Skin of body (tissue), 2 donors: Measurements from ENCODE around the gene PSMB7. TPM values are rescaled to one million over a fixed set of nuclear protein-coding genes. Genes with fewer than 3 reads are reported as not detected.

Experiments used
- DNase-seq: peaks from one replicate; lab custom pipeline; 2025; lab: John Stamatoyannopoulos, UW
- total RNA-seq: library from RNA; depleted of rRNA; stranded (reverse); fragments of >200 nt; gene quantifications from one replicate; pipeline ENCODE4 v1.2.3, GENCODE V29; 2014

PSMB7 gene
- total RNA-seq, 1 donor from 2014 or later: 153 TPM

DNA sequence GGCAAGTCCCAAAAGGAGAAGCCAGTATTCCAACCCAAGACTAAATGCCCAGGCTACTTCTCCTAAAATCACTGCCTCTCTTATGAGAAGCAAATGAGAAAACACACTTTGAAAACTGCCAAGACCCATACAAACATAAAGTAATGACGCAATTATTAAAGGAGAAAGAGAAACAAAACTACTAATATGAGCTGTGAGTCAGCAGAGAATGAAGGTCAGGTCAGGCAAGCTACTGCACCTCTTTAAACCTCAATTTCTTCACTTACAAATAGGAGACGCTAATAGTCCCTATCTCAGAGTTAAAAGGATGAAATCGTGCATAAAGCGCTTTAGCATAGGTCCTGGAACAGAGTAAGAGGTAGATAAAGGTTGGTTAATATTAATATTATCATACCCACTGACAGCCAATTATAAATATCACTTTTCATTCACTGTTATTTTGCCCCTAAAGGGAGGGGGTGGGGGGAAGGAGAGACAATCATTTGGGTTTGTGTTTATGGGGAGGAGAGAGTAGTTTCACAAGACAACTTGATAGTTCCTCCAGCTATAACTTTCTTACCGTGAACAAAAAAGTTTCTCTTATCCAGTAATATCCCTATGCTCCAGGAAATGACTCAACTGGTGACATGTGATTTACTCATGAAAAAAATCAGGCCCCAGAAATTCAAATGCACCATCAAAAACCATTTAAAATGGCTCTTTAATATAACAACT lies 3.6 kb downstream of the PSMB7 start:
- no peak for DNase-seq

DNA sequence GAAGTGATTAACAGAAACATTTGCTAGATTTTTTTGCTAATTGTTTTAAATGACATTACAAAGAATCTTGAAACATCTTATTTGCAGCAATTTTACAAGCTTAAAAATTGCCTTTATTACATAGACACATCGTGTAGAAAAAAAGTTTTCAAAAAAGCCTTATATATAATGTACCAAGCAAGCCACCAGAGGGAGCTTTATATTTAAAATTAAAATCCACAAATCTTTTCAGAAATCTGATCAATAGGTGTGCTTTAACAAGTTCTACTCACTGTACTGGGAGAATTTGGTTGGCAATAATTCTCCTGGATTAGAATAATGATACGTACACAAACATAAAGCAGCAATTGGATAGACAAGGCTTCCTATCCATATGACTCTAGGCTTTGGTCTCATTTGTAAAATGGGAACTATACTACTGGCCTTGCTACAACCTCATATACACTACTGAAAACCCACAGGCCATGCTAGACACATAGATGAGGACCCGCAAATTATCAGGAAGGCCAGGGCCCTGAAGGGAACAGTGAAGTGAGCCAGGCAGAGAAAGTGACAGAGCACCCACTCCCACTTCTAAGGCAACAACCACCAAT lies 4.8 kb downstream of the PSMB7 start:
- no peak for DNase-seq

- no peak for DNase-seq
Measured at GRCh38 chr9:124409410-124409809, 5.8 kb downstream of the PSMB7 start.

DNA sequence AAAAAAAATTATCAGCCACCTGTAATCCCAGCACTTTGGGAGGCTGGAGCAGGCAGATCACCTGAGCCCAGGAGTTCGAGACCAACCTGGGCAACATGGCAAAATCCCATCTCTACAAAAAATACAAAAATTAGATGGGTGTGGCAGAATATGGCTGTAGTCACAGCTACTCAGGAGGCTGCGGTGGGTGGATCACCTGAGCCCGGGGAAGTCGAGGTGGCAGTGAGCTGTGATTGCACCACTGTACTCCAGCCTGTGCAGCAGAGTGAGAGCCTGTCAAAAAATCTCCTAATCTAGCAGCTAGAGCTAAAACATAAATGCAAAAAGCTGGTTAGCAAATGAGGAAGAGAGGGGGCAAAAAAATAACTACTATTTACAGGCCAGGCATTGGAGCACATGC lies 12.0 kb downstream of the PSMB7 start:
- no peak for DNase-seq

DNA sequence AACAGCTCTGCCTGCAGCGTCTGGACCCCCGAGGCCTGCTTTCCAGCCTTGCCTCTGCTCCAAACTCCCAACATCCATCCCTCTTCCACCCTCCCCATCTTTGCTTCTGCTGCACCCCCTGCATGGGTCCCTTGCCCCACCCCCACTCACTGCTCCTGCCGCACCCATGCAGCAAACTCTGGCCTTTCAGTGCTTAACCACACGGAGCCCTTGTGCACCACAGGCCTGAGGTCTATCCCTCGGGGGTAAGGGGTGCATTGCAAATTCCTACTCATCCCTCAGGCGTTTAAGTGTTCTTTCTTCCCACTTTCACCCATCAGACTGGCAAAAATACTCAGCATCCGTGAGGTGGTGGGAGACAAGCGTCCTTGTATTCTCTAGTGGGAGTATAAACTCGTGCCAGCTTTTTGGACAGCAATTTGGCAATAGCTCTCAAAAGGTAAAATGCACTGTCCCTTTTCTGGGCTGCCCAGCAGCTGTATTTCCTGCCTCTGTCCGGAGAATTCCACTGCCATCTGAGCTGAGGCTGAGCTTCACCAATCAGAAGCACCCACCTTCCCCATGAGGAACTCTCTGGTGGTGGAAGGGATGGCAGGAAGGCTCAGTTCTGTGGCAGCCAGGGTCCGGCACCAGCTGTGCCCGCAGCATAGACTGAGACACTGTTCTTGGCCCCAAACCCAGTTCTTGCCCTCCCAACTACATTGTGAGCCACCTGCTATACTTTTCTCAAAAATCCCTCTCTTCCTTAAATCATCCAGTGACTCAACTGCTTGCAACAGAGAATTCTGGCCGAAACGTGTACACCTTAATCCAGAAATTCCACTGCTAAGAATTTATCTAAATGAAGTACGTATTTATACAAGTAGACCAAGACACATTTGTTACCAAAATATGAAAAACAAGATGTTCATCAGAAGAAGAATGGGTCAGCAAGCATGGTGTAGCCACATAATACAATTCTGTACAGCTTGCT lies 15.0 kb downstream of the PSMB7 start:
- DNase-seq: no peak

- DNase-seq: peak; percentile 59
Measured at GRCh38 chr9:124399323-124399967, 15.8 kb downstream of the PSMB7 start.

- DNase-seq: no peak
Measured at GRCh38 chr9:124398191-124398935, 16.9 kb downstream of the PSMB7 start.

DNA sequence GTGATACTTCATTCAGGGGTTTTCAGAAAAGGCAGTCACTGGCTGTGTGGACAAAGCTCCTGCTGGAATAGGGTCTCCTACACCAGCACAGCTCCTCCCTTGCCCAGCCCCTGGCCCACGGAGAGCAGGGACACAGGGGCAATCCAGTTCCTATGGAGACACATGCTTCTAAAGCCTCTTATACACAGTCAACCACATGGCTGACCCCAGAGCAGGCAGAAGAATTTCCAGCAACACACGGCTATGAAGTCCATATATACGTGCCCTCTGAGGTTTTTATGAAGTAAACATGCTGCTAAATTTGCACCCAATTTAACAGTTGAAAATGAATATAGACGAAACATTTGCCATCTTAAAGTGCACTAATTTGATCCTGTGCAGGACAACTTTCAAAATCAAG lies 19.4 kb downstream of the PSMB7 start:
- DNase-seq: no peak

DNA sequence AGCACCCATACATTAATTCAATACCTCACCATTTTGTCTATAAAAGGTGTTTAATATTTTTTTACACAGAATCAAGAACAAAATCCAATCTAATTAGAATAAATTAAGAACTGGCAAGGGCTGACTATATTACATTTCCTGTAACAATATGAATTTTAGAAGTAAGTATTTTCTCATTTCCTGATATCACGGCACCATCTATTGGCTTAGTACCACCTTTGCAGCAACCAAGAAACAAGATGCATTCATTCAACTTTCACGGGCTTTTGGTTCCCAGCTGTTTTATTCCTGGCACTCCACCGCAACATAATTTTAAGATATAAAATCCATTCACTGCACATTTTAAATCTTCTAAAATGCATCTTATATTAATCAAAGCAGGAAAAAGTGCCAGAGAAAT lies 20.6 kb downstream of the PSMB7 start:
- DNase-seq: no peak

DNA sequence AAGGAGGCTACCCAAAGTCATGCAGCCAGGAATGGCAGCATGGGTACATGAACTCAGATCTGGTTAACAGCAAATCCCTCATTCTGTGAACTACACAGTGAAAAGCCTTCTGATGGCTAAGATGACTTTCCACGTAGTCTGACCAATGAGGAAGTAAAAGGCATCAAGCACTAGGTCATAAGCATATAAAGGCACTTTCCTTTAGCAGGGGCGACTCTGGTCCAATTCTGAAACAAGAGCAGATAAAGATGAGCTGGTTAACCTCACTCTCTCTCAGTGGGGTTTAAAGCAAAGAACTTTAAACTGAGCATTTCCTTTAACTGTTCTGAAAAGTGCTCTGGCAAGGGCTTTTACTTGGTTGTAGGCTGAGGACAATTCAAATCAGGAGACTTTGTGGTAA lies 21.1 kb downstream of the PSMB7 start:
- DNase-seq: no peak

DNA sequence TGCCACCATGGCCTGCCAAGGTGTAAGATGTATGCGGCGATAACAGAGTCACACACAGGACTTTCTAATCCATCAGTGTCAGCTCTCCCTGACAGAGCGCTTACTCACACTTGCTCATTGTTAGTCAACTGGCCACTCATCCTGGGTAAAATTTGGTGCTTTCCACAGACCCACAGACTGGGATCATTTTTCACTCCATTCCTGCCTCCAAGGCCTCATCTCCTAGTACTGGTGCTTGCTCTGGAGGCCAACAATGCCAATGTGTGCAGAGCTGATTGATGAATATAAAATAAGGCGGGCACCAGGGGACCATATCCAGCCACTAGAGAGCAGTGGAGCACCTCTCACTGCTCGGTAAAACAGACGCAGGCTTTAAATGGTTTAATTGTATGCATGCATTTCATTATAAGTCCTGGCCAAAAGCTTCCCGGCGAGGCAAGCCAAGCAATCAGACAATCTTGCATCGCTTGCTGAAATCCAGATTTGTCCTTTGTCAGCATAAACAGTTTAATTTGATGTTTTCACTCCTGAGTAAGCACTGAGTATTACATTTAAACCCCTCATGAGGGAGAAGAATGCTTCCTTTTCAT lies 22.3 kb downstream of the PSMB7 start:
- peak; percentile 59 for DNase-seq

- no peak for DNase-seq
Measured at GRCh38 chr9:124392254-124392870, 22.9 kb downstream of the PSMB7 start.

- DNase-seq: peak; percentile 45
Measured at GRCh38 chr9:124390794-124391658, 24.2 kb downstream of the PSMB7 start.

- no peak for DNase-seq
Measured at GRCh38 chr9:124389146-124389939, 25.9 kb downstream of the PSMB7 start.

GRCh38 chr9:124388275-124389048 lies 26.8 kb downstream of the PSMB7 start:
- no peak for DNase-seq

DNA sequence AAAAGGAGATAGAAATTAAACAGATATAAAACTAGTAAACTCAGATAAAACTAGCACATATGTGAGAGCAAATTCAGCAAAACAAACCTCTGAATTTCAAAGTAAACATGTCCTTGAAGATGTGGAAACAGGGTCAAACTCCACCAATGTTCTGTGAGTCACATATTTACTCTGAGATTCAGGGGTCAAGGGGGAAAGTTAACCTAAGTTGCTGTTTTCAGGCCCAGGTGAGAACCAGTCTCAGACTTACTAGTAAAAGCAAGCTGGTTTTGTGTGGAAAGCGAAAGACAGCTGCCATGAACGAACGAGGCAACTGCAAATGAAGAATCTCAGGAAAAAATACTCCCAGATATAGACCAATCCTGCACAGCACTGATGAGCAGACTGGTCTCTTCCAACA lies 29.0 kb downstream of the PSMB7 start:
- no peak for DNase-seq

- no peak for DNase-seq
Measured at GRCh38 chr9:124385623-124386022, 29.6 kb downstream of the PSMB7 start.

DNA sequence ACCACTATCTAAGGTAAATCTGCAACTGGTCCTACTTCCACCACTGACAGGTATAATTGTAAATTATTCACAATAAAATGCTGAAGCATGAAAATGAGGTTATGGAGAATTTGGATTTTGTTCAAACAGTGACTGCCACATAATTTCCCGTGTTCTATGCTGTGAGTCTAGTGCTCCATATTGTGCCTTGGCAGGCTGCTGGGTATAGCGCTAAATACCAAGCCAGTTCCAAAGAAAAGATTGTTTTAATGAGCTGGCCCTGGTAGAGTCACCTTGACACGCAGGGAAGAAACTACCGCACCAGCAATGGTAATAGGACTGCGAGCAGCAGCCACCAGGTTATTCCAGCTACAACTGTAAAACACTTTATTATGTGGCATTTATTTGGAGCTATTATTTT lies 30.4 kb downstream of the PSMB7 start:
- DNase-seq: no peak
